GM19240 (cell line): ENCODE results near the gene STXBP5L.
"Not testable (repeated sequence)": the region's sequence is repeated elsewhere in the genome, so short reads cannot be mapped to it uniquely, and the experiment has no call there.

ENCODE experiments used
- DNase-seq: peaks from one replicate; pipeline ENCODE4 v3.0.0; 2011; ENCODE audit warnings: low spot score; ENCODE audit not compliant: insufficient read length

Gene STXBP5L

DNA sequence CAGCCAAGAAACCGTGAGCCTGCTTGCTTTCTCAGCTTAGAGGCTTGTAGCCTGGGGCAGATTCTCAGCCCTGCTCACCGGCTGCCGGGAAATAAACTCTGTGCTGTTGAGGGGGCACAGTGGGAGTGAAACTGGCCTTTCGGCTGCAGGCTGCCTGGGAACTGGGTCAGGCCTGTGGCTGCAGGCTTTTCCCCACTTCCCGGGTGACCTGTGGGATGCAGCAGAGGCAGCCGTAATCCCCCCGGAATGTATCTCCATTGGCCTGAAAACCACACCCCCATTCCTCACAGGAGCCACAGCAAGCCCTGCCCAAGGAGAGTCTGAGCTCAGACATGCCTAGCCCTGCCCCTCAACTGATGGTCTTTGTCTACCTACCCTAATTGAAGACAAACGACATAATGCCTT, 110.9 kb downstream of the STXBP5L start:
- DNase-seq = no peak

- no peak for DNase-seq
Measured at GRCh38 chr3:121063628-121064027, 155.6 kb downstream of the STXBP5L start.

DNA sequence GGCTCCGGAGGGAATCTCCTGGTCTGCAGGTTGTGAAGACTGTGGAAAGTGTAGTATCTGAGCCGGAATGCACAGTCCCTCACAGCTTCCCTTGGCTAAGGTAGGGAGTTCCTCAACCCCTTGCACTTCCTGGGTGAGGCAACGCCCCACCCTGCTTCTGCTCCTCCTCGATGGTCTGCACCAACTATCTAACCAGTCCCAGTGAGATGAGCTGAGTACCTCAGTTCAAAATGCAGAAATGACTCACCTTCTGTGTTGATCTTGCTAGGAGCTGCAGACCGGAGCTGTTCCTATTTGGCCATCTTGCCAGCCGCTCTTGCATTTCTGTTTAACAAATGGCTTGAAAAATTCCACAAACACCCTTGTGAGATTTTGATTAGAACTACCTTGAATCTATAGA, 156.1 kb downstream of the STXBP5L start:
- no peak for DNase-seq

DNA sequence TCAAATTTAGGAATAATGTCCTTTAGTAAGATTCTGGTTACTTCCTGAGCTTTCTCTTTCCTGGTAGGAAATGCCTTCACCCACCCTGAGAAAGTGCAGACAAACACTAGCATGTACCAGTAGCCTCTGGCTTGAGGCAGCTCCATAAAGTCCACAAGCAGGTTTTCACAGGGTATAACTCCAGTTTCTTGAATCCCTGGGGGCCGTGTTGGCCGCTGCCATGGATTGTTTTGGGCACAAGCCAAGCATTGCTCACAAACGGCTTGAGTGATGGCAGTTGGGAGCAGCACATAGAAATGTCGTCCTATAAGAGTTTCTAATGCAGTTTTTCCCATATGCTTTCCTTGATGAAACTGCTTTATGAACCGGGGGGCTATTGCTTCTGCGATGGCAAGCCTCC, 164.1 kb downstream of the STXBP5L start:
- no peak for DNase-seq

GRCh38 chr3:121073011-121073410, 165.0 kb downstream of the STXBP5L start:
- no peak for DNase-seq

- no peak for DNase-seq
Measured at GRCh38 chr3:121075191-121075590, 167.2 kb downstream of the STXBP5L start.

GRCh38 chr3:121078378-121079101, 170.5 kb downstream of the STXBP5L start:
- DNase-seq = not testable (repeated sequence)

DNA sequence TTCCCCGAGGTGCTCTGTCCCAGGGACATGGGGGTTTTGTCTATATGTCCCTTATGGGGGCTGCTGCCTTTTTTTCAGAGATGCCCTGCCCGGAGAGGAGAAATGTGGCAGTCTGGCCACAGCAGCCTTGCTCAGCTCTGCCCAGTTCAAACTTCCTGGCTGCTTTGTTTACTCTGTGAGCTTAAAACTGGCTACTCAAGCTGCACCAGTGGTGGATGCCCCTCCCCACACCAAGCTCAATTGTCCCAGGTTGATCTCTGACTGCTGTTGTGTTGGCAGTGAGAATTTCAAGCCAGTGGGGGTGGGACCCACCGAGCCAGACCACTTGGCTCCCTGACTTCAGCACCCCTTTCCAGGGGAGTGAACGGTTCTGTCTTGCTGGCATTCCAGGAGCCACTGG, 188.9 kb downstream of the STXBP5L start:
- no peak for DNase-seq

DNA sequence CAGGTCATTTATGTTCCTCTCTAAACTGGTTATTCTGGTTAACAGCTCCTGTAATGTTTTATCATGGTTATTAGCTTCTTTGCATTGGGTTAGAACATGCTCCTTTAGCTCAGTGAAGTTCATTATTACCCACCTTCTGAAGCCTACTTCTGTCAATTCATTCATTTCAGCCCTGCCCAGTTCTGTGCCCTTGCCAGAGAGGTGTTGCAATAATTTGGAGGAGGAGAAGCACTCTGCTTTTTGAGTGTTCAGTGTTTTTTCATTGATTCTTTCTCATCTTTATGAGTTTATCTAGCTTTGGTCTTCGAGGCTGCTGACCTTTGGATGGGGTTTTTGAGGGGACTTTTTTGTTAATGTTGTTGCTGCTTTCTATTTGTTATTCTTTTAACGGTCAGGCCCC, 203.1 kb downstream of the STXBP5L start:
- DNase-seq = not testable (repeated sequence)

DNA sequence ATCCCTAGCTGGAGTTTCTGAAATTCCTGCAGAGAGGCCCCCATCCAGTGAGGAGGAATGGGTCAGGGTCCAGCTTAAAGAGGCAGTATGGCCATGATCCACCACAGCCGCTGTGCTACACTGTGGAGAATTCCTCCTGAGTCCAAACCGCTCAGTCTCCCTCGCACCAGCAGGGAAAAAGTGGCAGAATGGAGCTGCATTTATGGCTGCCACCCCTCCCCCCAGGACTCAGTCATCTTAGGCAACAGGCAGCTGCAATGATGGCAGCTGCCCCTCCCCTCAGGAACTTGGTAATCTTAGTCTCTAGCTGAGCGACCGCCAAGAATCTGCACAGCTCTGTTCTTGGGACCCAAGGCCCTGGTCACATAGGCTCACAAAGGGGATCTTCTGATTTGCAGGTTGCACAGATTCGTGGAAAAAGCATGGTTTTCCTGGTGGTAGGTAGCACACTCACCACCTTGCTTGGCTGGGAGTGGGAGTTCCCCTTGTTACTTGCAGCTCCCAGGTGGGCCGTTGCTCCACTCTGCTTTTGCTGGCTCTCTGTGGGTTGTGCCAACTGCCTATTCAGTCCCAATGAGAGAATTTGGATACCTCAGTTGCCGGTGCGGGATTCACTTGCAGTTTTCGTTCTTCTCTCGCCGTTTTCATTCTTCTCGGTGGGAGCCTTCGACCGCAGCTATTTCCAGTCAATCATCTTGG, 204.1 kb downstream of the STXBP5L start:
- DNase-seq = no peak

GRCh38 chr3:121126033-121126706, 218.2 kb downstream of the STXBP5L start:
- DNase-seq = no peak

DNA sequence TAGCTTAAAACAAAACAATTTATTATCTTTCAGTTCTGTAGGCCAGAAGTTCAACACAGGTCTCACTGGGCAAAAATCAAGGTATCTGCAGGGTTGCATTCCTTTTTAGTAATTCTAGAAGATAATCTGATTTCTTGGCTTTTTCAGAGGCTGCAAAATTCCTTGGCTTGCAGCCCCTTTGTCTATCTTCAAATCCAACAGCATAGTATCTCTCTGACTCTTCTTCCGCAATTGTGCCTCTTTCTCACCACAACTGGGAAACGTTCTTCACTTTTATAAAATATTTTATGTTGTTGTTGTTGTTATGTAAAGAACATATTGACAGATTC, 218.7 kb downstream of the STXBP5L start:
- no peak for DNase-seq

DNA sequence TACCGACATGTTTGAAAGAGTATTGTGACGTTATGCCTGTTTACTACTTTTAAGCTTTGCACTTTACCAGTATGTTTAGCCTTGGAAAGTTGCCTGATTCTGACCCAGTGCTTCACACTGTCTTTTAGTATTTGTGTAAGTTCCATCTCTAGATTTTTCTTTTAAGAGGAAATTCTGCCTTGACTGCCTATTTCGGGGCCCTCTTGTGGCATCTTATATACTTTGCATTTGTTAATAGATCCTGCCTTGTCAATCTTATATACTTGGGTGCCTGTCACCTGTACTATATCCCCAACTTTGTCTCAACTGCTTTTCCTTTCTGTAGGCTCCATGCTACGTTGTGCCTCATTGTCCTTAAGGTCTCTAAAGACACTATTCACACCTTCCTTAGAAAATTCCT, 244.6 kb downstream of the STXBP5L start:
- DNase-seq = no peak

DNA sequence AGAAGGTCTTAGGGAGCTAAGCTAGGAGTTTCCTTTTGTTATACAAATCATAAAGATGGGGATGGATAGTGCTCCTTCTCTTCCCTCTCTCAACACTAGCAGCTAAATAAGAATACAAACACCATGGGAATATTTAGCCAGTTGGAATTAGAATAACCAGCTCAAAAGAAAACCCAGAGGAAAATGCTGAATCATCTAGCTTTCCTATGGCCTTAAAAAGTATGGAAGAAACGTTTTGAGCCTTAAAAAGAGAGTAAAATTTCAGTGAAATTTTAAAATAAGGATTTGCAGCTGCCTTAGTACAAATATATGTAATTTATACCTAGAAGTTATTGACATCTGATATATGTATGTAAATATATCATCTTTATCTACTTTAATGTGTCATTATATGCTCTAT, 245.8 kb downstream of the STXBP5L start:
- no peak for DNase-seq

GRCh38 chr3:121155028-121155427, 247.0 kb downstream of the STXBP5L start:
- no peak for DNase-seq

- DNase-seq = no peak
Measured at GRCh38 chr3:121165397-121165837, 257.4 kb downstream of the STXBP5L start.

- DNase-seq = no peak
Measured at GRCh38 chr3:121167374-121168139, 259.6 kb downstream of the STXBP5L start.

DNA sequence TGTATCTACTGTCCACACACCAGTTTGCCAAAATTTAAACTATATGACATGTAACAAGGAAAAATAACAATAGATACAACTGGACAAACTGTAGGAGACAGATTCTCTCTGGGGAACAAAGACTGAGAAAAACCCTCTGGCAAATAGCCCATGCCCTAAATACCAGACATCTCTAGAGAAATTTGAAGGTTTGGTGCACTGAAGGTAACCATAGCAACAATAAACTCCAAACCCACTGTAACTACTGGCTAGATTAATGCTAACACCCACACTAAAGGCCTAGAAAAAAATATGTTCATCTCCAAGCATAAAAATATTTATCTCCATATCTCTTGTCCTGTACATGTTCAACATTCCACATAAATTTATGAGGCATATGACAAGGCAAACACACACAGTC, 267.1 kb downstream of the STXBP5L start:
- no peak for DNase-seq

- not testable (repeated sequence) for DNase-seq
Measured at GRCh38 chr3:121190626-121191025, 282.6 kb downstream of the STXBP5L start.

DNA sequence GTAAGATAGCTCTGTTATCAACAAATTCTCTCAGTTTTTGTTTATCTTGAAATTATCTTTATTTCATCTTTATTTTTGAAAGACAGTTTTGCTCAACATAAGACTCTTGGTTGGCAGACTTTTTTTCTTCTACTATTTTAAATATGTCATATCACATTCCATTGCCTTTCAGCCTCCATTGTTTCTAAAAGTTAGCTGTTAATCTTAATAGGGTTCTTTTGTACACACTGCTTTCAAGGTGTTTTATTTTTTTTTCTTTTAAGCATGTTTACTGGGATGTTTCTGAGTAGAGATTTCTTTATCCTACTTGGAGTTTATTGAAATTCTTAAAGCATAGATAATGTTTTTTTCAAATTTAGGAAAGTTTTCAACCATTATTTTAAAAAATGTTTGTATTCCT, 294.6 kb downstream of the STXBP5L start:
- DNase-seq = no peak

DNA sequence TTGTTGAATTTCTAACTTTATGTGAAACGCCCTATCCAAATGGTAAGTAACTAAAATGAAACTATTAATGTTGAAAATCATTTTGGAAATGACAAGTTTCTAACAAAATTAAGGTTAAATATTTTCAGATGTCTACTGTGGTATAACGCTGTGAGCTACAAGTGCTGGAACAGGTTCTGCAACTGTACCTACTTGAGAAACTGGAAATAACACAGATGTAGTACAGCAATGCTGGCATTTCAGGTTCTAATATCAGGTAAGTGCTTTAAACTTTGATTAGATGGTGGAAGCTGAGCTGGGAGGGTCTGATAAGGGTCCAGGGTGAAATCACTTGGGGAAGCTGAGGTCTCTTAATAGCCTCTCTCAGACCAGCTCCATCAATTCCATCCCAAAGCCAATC, 315.1 kb downstream of the STXBP5L start:
- DNase-seq = no peak

GRCh38 chr3:121228971-121229370, 321.0 kb downstream of the STXBP5L start:
- no peak for DNase-seq
